Endothelial cell of umbilical vein (primary cell): ENCODE data around the gene COL18A1. TPM values are rescaled to one million over a fixed set of nuclear protein-coding genes. Genes with fewer than 3 reads are reported as not detected.

ENCODE experiments used
- BruUV-seq: library from RNA; stranded (reverse); fragments of 400-500 nt; replicated peaks from 2 replicates; lab custom pipeline; 2021; lab: Mats Ljungman, UMichigan
- CTCF ChIA-PET: fragments of 300-600, 350-600 bp; sonication (Branson Sonifier 250); formaldehyde crosslinking; loops from one replicate; lab custom pipeline; 2021; ENCODE audit warnings: antibody characterized with exemption, inconsistent platforms; lab: Charles Lee
- POLR2A ChIA-PET: fragments of 300-600, 350-600 bp; sonication (Branson Sonifier 250); formaldehyde crosslinking; loops from one replicate; lab custom pipeline; 2021; ENCODE audit warnings: antibody characterized with exemption, inconsistent platforms; lab: Charles Lee
- DNase-seq: peaks from one replicate; pipeline ENCODE4 v3.0.0-alpha.2; 2011; ENCODE audit warnings: low read depth, low spot score
- FAIRE-seq: peaks from 2 replicates; lab custom pipeline; 2011; peaks lifted over from hg19 to GRCh38; lab: Jason Lieb, UNC
- H2AFZ ChIP-seq: 2 replicates; pipeline ENCODE4 v1.6.0; 2012; ENCODE audit warnings: low read depth, low read length, control low read depth, inconsistent platforms
- H3K27ac ChIP-seq: 2 replicates; pipeline ENCODE4 v1.5.1; 2011; ENCODE audit warnings: low read depth, mild to moderate bottlenecking, control low read depth, low read length, moderate library complexity; ENCODE audit not compliant: insufficient read depth
- H3K27me3 ChIP-seq, 2 experiments: 2 replicates each; pipeline versions ENCODE4 v1.6.0 to v1.6.1; 2011; ENCODE audit warnings: low read length in 2 of 2, mixed read lengths in 1 of 2; ENCODE audit not compliant: control insufficient read depth in 2 of 2, insufficient read depth in 2 of 2
- H3K36me3 ChIP-seq, 2 experiments: 2 replicates in 1 of 2; 3 replicates in 1 of 2; pipeline ENCODE4 v1.5.1; 2011; ENCODE audit warnings: low read length in 2 of 2, mild to moderate bottlenecking in 1 of 2, moderate library complexity in 1 of 2; ENCODE audit not compliant: control insufficient read depth in 2 of 2, insufficient read depth in 2 of 2; ENCODE audit errors: extremely low read depth in 1 of 2
- H3K4me1 ChIP-seq: 3 replicates; pipeline ENCODE4 v1.5.1; 2011; ENCODE audit warnings: mild to moderate bottlenecking, low read length; ENCODE audit not compliant: control insufficient read depth, insufficient read depth; ENCODE audit errors: extremely low read depth
- H3K4me2 ChIP-seq: 2 replicates; pipeline ENCODE4 v1.6.1; 2011; ENCODE audit warnings: low read length, control low read depth, mixed read lengths; ENCODE audit not compliant: insufficient read depth
- H3K4me3 ChIP-seq, 3 experiments: fragments of 200-600 bp in 1 of 3; sonication (generic), shearing (Covaris generic) in 1 of 3; replicated peaks in 1 of 3; 2 replicates each; pipeline ENCODE4 v1.5.1; 2011 to 2016; ENCODE audit warnings: control low read depth in 3 of 3, low read length in 3 of 3, mild to moderate bottlenecking in 2 of 3, inconsistent platforms in 1 of 3, low read depth in 1 of 3, moderate library complexity in 1 of 3; ENCODE audit not compliant: insufficient read depth in 1 of 3
- H3K79me2 ChIP-seq: 2 replicates; pipeline ENCODE4 v1.6.0; 2012; ENCODE audit warnings: low read length, inconsistent platforms; ENCODE audit not compliant: control insufficient read depth, insufficient read depth
- H3K9ac ChIP-seq: replicated peaks from 2 replicates; pipeline ENCODE3; 2011; ENCODE audit warnings: low read length, control low read depth; ENCODE audit not compliant: insufficient read depth; ENCODE audit errors: extremely low read depth
- H3K9me1 ChIP-seq: replicated peaks from 3 replicates; pipeline ENCODE4 v1.6.0; 2011; ENCODE audit warnings: mild to moderate bottlenecking, low read length; ENCODE audit not compliant: control insufficient read depth, insufficient read depth; ENCODE audit errors: extremely low read depth
- H3K9me3 ChIP-seq: replicated peaks from 2 replicates; pipeline ENCODE4 v1.5.1; 2012; ENCODE audit warnings: low read length, inconsistent platforms; ENCODE audit not compliant: control insufficient read depth, insufficient read depth
- H4K20me1 ChIP-seq: replicated peaks from 2 replicates; pipeline ENCODE3; 2011; ENCODE audit warnings: mild to moderate bottlenecking, low read length; ENCODE audit not compliant: control insufficient read depth, insufficient read depth; ENCODE audit errors: extremely low read depth
- EZH2 ChIP-seq: IDR thresholded peaks from 2 replicates; pipeline ENCODE4 v1.6.1; 2012; ENCODE audit warnings: borderline replicate concordance, low read depth, mild to moderate bottlenecking, moderate library complexity, low read length, inconsistent platforms; ENCODE audit not compliant: severe bottlenecking
- FOS ChIP-seq: IDR thresholded peaks from 2 replicates; pipeline ENCODE4 v1.6.1; 2011; ENCODE audit warnings: mild to moderate bottlenecking, low read length, moderate library complexity, borderline replicate concordance; ENCODE audit not compliant: insufficient read depth
- GATA2 ChIP-seq: IDR thresholded peaks from 2 replicates; pipeline ENCODE4 v1.7.0; 2011; ENCODE audit warnings: low read depth, mild to moderate bottlenecking, moderate library complexity, mixed read lengths, low read length; ENCODE audit not compliant: insufficient read length, insufficient read depth
- JUN ChIP-seq: IDR thresholded peaks from 2 replicates; pipeline ENCODE4 v1.6.1; 2011; ENCODE audit warnings: borderline replicate concordance, low read depth; ENCODE audit not compliant: insufficient read length, insufficient read depth
- POLR2A ChIP-seq: IDR thresholded peaks from 2 replicates; pipeline ENCODE4 v1.6.1; 2012; ENCODE audit warnings: low read depth, mild to moderate bottlenecking, control low read depth, low read length
- POLR2AphosphoS5 ChIP-seq: IDR thresholded peaks from 2 replicates; pipeline ENCODE4 v1.6.1; 2012; ENCODE audit warnings: low read depth, mild to moderate bottlenecking, control low read depth, low read length, moderate library complexity; ENCODE audit not compliant: insufficient read depth
- dilution Hi-C: fragments of 300-500 bp; cut with MboI; formaldehyde crosslinking; loops from one replicate; pipeline ENCODE4 v1.15.0; 2019; ENCODE audit warnings: low sequenced_read_pairs; ENCODE audit not compliant: extremely low pct_ligation_motif_present
- intact Hi-C: fragments of 100-400 bp; cut with micrococcal nuclease; formaldehyde crosslinking; loops from one replicate; pipeline ENCODE4 v1.10.0; 2022
- polyA plus RNA-seq, 4 experiments: library from polyadenylated mRNA; depleted of rRNA in 3 of 4; stranded (reverse) in 3 of 4; unstranded in 1 of 4; fragments of >200 nt; gene quantifications; 2 replicates each; pipeline versions ENCODE4 v1.2.1 to v1.2.3, GENCODE V29; 2011 to 2012; ENCODE audit warnings: missing spikeins in 1 of 4
- total RNA-seq: library from RNA; stranded (reverse); gene quantifications from 2 replicates; pipeline ENCODE4 v1.2.3, GENCODE V29; 2021
- TF ChIP-seq, protein P1 (sequence below), 2 donors: IDR thresholded peaks; 1 replicate in 1 of 2; 2 replicates in 1 of 2; pipeline ENCODE4 v1.5.1; 2011; ENCODE audit warnings: low read length in 2 of 2, mild to moderate bottlenecking in 2 of 2, moderate library complexity in 2 of 2, control low read depth in 1 of 2, inconsistent platforms in 1 of 2, low read depth in 1 of 2; ENCODE audit not compliant: insufficient read depth in 1 of 2; ENCODE audit errors: extremely low read depth in 1 of 2

COL18A1 gene
- total and polyA plus RNA-seq, 2 donors (not counting 3 experiments of a cell fraction or from before 2014, with no cell fraction given): 198 to 252 TPM

DNA sequence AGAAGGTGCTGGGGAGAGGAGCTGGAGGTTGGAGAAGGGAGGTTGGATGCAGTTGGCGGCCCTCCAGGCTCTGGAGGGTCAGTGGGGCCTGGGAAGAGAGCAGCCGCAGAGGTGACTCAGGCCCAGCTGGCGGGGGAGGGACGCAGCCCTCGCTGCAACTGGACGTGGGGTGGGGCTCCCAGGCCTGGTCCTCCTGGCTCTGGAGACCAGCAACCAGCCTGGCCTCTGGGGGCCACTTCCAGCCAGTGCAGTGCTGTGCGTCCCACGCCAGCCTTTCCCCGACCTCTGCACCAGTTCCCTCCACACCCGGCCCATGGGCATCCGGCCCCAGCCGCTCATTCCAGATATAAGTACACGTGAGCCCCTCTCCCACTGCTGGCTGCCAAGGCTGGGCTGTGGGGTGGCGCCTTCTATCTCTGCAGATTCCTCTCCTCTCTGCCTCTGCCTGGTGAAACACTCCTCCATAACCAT is 38.0 kb upstream of the COL18A1 start:
- no TSS peak for BruUV-seq
- H3K4me3 ChIP-seq: no peak overlapping the region
- TF ChIP-seq GATA2 (no peak), POLR2AphosphoS5 (peak; percentile 95), POLR2A (peak; percentile 35), FOS (peak; percentile 91), EZH2 (no peak), JUN (peak; percentile 46)
- TF ChIP-seq, protein P1, sequence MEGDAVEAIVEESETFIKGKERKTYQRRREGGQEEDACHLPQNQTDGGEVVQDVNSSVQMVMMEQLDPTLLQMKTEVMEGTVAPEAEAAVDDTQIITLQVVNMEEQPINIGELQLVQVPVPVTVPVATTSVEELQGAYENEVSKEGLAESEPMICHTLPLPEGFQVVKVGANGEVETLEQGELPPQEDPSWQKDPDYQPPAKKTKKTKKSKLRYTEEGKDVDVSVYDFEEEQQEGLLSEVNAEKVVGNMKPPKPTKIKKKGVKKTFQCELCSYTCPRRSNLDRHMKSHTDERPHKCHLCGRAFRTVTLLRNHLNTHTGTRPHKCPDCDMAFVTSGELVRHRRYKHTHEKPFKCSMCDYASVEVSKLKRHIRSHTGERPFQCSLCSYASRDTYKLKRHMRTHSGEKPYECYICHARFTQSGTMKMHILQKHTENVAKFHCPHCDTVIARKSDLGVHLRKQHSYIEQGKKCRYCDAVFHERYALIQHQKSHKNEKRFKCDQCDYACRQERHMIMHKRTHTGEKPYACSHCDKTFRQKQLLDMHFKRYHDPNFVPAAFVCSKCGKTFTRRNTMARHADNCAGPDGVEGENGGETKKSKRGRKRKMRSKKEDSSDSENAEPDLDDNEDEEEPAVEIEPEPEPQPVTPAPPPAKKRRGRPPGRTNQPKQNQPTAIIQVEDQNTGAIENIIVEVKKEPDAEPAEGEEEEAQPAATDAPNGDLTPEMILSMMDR (IDR thresholded peaks at IDR 0.05; ENCODE audit: extremely low read depth in 1 of 2, insufficient read depth in 1 of 2, low read depth in 1 of 2, low read length in 2 of 2): peak; percentile 15 to 32
- H3K4me2 ChIP-seq: no peak overlapping the region
- peak overlapping the region; percentile 77 for H3K9ac ChIP-seq
- DNase-seq: peak; percentile 96
- H3K36me3 ChIP-seq: no peaks in the 10 kb centered on the region
- H3K79me2 ChIP-seq: no peaks in the 10 kb centered on the region
- H4K20me1 ChIP-seq: no peaks in the 10 kb centered on the region
- intact Hi-C loops: loop anchor here (1.0 kb wide), 1 partner anchor 60 kb away; no protein-coding TSS in a partner anchor
- CTCF ChIA-PET: interaction anchor here (1.0 to 1.9 kb wide), 10 partner anchors 18 to 227 kb away, joined by 3 to 12 read pairs (median 4); no protein-coding TSS in a partner anchor
- H3K4me1 ChIP-seq: peaks cover 42% of the 10 kb centered on the region
- peak; percentile 98 for FAIRE-seq
- H2AFZ ChIP-seq: peak overlapping the region; percentile 18
- dilution Hi-C loops: no loop called here
- H3K9me3 ChIP-seq: no peaks in the 10 kb centered on the region
- POLR2A ChIA-PET: interaction anchor here (1.0 to 1.5 kb wide), 2 partner anchors 47 to 49 kb away, joined by 3 read pairs; no protein-coding TSS in a partner anchor
- no peaks in the 10 kb centered on the region for H3K9me1 ChIP-seq
- peak overlapping the region; percentile 96 for H3K27ac ChIP-seq
- H3K27me3 ChIP-seq: no peaks in the 10 kb centered on the region
